GM18502 (cell line): ENCODE results near the gene TMEM175.

Experiments used
- ATAC-seq: cut with Tn5 transposase; IDR thresholded peaks from one replicate; pipeline ENCODE4 v1.9.1; 2021; ENCODE audit warnings: mild to moderate bottlenecking; ENCODE audit not compliant: unreplicated experiment, poor library complexity

The TMEM175 gene

GRCh38 chr4:945274-946102 lies 13.2 kb downstream of the TMEM175 start:
- ATAC-seq = no peak

- ATAC-seq = no peak
Observed at GRCh38 chr4:946103-946450, 13.8 kb downstream of the TMEM175 start.

- ATAC-seq = no peak
Observed at GRCh38 chr4:946517-947471, 14.5 kb downstream of the TMEM175 start.

GRCh38 chr4:947491-947971 lies 15.3 kb downstream of the TMEM175 start:
- no peak for ATAC-seq

GRCh38 chr4:948101-948935 lies 16.1 kb downstream of the TMEM175 start:
- ATAC-seq = no peak

GRCh38 chr4:948936-949300 lies 16.7 kb downstream of the TMEM175 start:
- no peak for ATAC-seq

- no peak for ATAC-seq
Observed at GRCh38 chr4:949656-950055, 17.4 kb downstream of the TMEM175 start.

- no peak for ATAC-seq
Observed at GRCh38 chr4:950136-951020, 18.1 kb downstream of the TMEM175 start.

- no peak for ATAC-seq
Observed at GRCh38 chr4:951186-951585, 18.9 kb downstream of the TMEM175 start.

- ATAC-seq = no peak
Observed at GRCh38 chr4:951594-952468, 19.6 kb downstream of the TMEM175 start.

- ATAC-seq = no peak
Observed at GRCh38 chr4:952881-953573, 20.8 kb downstream of the TMEM175 start.

- no peak for ATAC-seq
Observed at GRCh38 chr4:953574-953915, 21.3 kb downstream of the TMEM175 start.

- ATAC-seq = no peak
Observed at GRCh38 chr4:954211-955020, 22.2 kb downstream of the TMEM175 start.

- no peak for ATAC-seq
Observed at GRCh38 chr4:955161-955921, 23.1 kb downstream of the TMEM175 start.

- ATAC-seq = no peak
Observed at GRCh38 chr4:955931-956381, 23.7 kb downstream of the TMEM175 start.

GRCh38 chr4:956531-957230 lies 24.4 kb downstream of the TMEM175 start:
- no peak for ATAC-seq
